Endothelial cell of umbilical vein (primary cell): Measurements from ENCODE around the gene MNDA. TPM values are rescaled to one million over a fixed set of nuclear protein-coding genes. Genes with fewer than 3 reads are reported as not detected.

Experiments used
- BruUV-seq: library from RNA; stranded (reverse); fragments of 400-500 nt; replicated peaks from 2 replicates; lab custom pipeline; 2021; lab: Mats Ljungman, UMichigan
- CTCF ChIA-PET: fragments of 300-600, 350-600 bp; sonication (Branson Sonifier 250); formaldehyde crosslinking; loops from one replicate; lab custom pipeline; 2021; ENCODE audit warnings: antibody characterized with exemption, inconsistent platforms; lab: Charles Lee
- POLR2A ChIA-PET: fragments of 300-600, 350-600 bp; sonication (Branson Sonifier 250); formaldehyde crosslinking; loops from one replicate; lab custom pipeline; 2021; ENCODE audit warnings: antibody characterized with exemption, inconsistent platforms; lab: Charles Lee
- DNase-seq: peaks from one replicate; pipeline ENCODE4 v3.0.0-alpha.2; 2011; ENCODE audit warnings: low read depth, low spot score
- FAIRE-seq: peaks from 2 replicates; lab custom pipeline; 2011; peaks lifted over from hg19 to GRCh38; lab: Jason Lieb, UNC
- H2AFZ ChIP-seq: 2 replicates; pipeline ENCODE4 v1.6.0; 2012; ENCODE audit warnings: low read depth, low read length, control low read depth, inconsistent platforms
- H3K27ac ChIP-seq: 2 replicates; pipeline ENCODE4 v1.5.1; 2011; ENCODE audit warnings: low read depth, mild to moderate bottlenecking, control low read depth, low read length, moderate library complexity; ENCODE audit not compliant: insufficient read depth
- H3K27me3 ChIP-seq, 2 experiments: 2 replicates each; pipeline versions ENCODE4 v1.6.0 to v1.6.1; 2011; ENCODE audit warnings: low read length in 2 of 2, mixed read lengths in 1 of 2; ENCODE audit not compliant: control insufficient read depth in 2 of 2, insufficient read depth in 2 of 2
- H3K36me3 ChIP-seq, 2 experiments: 2 replicates in 1 of 2; 3 replicates in 1 of 2; pipeline ENCODE4 v1.5.1; 2011; ENCODE audit warnings: low read length in 2 of 2, mild to moderate bottlenecking in 1 of 2, moderate library complexity in 1 of 2; ENCODE audit not compliant: control insufficient read depth in 2 of 2, insufficient read depth in 2 of 2; ENCODE audit errors: extremely low read depth in 1 of 2
- H3K4me1 ChIP-seq: 3 replicates; pipeline ENCODE4 v1.5.1; 2011; ENCODE audit warnings: mild to moderate bottlenecking, low read length; ENCODE audit not compliant: control insufficient read depth, insufficient read depth; ENCODE audit errors: extremely low read depth
- H3K4me2 ChIP-seq: 2 replicates; pipeline ENCODE4 v1.6.1; 2011; ENCODE audit warnings: low read length, control low read depth, mixed read lengths; ENCODE audit not compliant: insufficient read depth
- H3K4me3 ChIP-seq, 3 experiments: fragments of 200-600 bp in 1 of 3; sonication (generic), shearing (Covaris generic) in 1 of 3; replicated peaks in 1 of 3; 2 replicates each; pipeline ENCODE4 v1.5.1; 2011 to 2016; ENCODE audit warnings: control low read depth in 3 of 3, low read length in 3 of 3, mild to moderate bottlenecking in 2 of 3, inconsistent platforms in 1 of 3, low read depth in 1 of 3, moderate library complexity in 1 of 3; ENCODE audit not compliant: insufficient read depth in 1 of 3
- H3K79me2 ChIP-seq: 2 replicates; pipeline ENCODE4 v1.6.0; 2012; ENCODE audit warnings: low read length, inconsistent platforms; ENCODE audit not compliant: control insufficient read depth, insufficient read depth
- H3K9ac ChIP-seq: replicated peaks from 2 replicates; pipeline ENCODE3; 2011; ENCODE audit warnings: low read length, control low read depth; ENCODE audit not compliant: insufficient read depth; ENCODE audit errors: extremely low read depth
- H3K9me1 ChIP-seq: replicated peaks from 3 replicates; pipeline ENCODE4 v1.6.0; 2011; ENCODE audit warnings: mild to moderate bottlenecking, low read length; ENCODE audit not compliant: control insufficient read depth, insufficient read depth; ENCODE audit errors: extremely low read depth
- H3K9me3 ChIP-seq: replicated peaks from 2 replicates; pipeline ENCODE4 v1.5.1; 2012; ENCODE audit warnings: low read length, inconsistent platforms; ENCODE audit not compliant: control insufficient read depth, insufficient read depth
- H4K20me1 ChIP-seq: replicated peaks from 2 replicates; pipeline ENCODE3; 2011; ENCODE audit warnings: mild to moderate bottlenecking, low read length; ENCODE audit not compliant: control insufficient read depth, insufficient read depth; ENCODE audit errors: extremely low read depth
- EZH2 ChIP-seq: IDR thresholded peaks from 2 replicates; pipeline ENCODE4 v1.6.1; 2012; ENCODE audit warnings: borderline replicate concordance, low read depth, mild to moderate bottlenecking, moderate library complexity, low read length, inconsistent platforms; ENCODE audit not compliant: severe bottlenecking
- FOS ChIP-seq: IDR thresholded peaks from 2 replicates; pipeline ENCODE4 v1.6.1; 2011; ENCODE audit warnings: mild to moderate bottlenecking, low read length, moderate library complexity, borderline replicate concordance; ENCODE audit not compliant: insufficient read depth
- GATA2 ChIP-seq: IDR thresholded peaks from 2 replicates; pipeline ENCODE4 v1.7.0; 2011; ENCODE audit warnings: low read depth, mild to moderate bottlenecking, moderate library complexity, mixed read lengths, low read length; ENCODE audit not compliant: insufficient read length, insufficient read depth
- JUN ChIP-seq: IDR thresholded peaks from 2 replicates; pipeline ENCODE4 v1.6.1; 2011; ENCODE audit warnings: borderline replicate concordance, low read depth; ENCODE audit not compliant: insufficient read length, insufficient read depth
- MYC ChIP-seq: IDR thresholded peaks from one replicate; pipeline ENCODE4 v1.6.1; 2011; ENCODE audit warnings: mild to moderate bottlenecking, low read depth, low read length
- POLR2A ChIP-seq: IDR thresholded peaks from 2 replicates; pipeline ENCODE4 v1.6.1; 2012; ENCODE audit warnings: low read depth, mild to moderate bottlenecking, control low read depth, low read length
- POLR2AphosphoS5 ChIP-seq: IDR thresholded peaks from 2 replicates; pipeline ENCODE4 v1.6.1; 2012; ENCODE audit warnings: low read depth, mild to moderate bottlenecking, control low read depth, low read length, moderate library complexity; ENCODE audit not compliant: insufficient read depth
- dilution Hi-C: fragments of 300-500 bp; cut with MboI; formaldehyde crosslinking; loops from one replicate; pipeline ENCODE4 v1.15.0; 2019; ENCODE audit warnings: low sequenced_read_pairs; ENCODE audit not compliant: extremely low pct_ligation_motif_present
- intact Hi-C: fragments of 100-400 bp; cut with micrococcal nuclease; formaldehyde crosslinking; loops from one replicate; pipeline ENCODE4 v1.10.0; 2022
- polyA plus RNA-seq, 4 experiments: library from polyadenylated mRNA; depleted of rRNA in 3 of 4; stranded (reverse) in 3 of 4; unstranded in 1 of 4; fragments of >200 nt; gene quantifications; 2 replicates each; pipeline versions ENCODE4 v1.2.1 to v1.2.3, GENCODE V29; 2011 to 2012; ENCODE audit warnings: missing spikeins in 1 of 4
- total RNA-seq: library from RNA; stranded (reverse); gene quantifications from 2 replicates; pipeline ENCODE4 v1.2.3, GENCODE V29; 2021
- TF ChIP-seq, protein P1 (sequence below): IDR thresholded peaks from 2 replicates; pipeline ENCODE4 v1.6.1; 2011; ENCODE audit not compliant: insufficient read depth, insufficient read length
- TF ChIP-seq, protein P2 (sequence below), 2 donors: IDR thresholded peaks; 1 replicate in 1 of 2; 2 replicates in 1 of 2; pipeline ENCODE4 v1.5.1; 2011; ENCODE audit warnings: low read length in 2 of 2, mild to moderate bottlenecking in 2 of 2, moderate library complexity in 2 of 2, control low read depth in 1 of 2, inconsistent platforms in 1 of 2, low read depth in 1 of 2; ENCODE audit not compliant: insufficient read depth in 1 of 2; ENCODE audit errors: extremely low read depth in 1 of 2

Gene MNDA
- total and polyA plus RNA-seq, 2 donors (not counting 3 experiments of a cell fraction or from before 2014, with no cell fraction given) = not detected

DNA sequence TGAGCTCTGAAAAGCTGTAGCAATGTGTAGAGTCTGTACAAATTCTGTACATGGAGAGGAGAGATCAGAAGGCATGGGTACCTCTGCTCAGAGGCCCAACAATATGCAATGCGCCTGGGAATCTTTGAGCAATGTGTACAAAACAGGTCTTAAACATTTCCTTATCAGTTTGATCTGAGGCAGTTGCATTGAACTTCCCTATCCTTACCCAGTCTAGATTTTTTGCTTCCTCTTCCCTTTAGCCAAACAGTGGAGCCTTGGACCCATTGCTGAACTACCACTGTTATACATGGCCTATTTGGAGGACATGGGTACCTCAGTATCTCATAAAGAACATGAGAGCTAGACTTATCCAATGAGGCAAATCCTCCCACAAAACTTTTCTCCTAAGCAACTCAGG lies 12.6 kb upstream of the MNDA start:
- BruUV-seq = no TSS peak
- Histone ChIP-seq H2AFZ (no peak overlapping the region), H3K79me2 (no peaks in the 10 kb centered on the region), H3K9me3 (no peaks in the 10 kb centered on the region), H4K20me1 (no peaks in the 10 kb centered on the region), H3K4me1 (no peaks in the 10 kb centered on the region), H3K36me3 (no peaks in the 10 kb centered on the region), H3K9ac (no peak overlapping the region), H3K9me1 (no peaks in the 10 kb centered on the region), H3K4me2 (no peak overlapping the region), H3K27me3 (no peaks in the 10 kb centered on the region), H3K4me3 (no peak overlapping the region), H3K27ac (no peak overlapping the region)
- FAIRE-seq = no peak
- intact Hi-C loops (no loop called here), dilution Hi-C loops (no loop called here)
- ChIA-PET POLR2A (no interaction called here), CTCF (interaction anchor here (0.6 to 1.2 kb wide), 2 partner anchors 24 to 287 kb away, joined by 3 read pairs; no protein-coding TSS in a partner anchor)
- DNase-seq = no peak
- TF ChIP-seq POLR2A (no peak), EZH2 (no peak), POLR2AphosphoS5 (no peak), JUN (no peak), FOS (no peak), GATA2 (no peak), MYC (no peak)
- TF ChIP-seq, protein P1, sequence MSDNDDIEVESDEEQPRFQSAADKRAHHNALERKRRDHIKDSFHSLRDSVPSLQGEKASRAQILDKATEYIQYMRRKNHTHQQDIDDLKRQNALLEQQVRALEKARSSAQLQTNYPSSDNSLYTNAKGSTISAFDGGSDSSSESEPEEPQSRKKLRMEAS = no peak
- TF ChIP-seq, protein P2, sequence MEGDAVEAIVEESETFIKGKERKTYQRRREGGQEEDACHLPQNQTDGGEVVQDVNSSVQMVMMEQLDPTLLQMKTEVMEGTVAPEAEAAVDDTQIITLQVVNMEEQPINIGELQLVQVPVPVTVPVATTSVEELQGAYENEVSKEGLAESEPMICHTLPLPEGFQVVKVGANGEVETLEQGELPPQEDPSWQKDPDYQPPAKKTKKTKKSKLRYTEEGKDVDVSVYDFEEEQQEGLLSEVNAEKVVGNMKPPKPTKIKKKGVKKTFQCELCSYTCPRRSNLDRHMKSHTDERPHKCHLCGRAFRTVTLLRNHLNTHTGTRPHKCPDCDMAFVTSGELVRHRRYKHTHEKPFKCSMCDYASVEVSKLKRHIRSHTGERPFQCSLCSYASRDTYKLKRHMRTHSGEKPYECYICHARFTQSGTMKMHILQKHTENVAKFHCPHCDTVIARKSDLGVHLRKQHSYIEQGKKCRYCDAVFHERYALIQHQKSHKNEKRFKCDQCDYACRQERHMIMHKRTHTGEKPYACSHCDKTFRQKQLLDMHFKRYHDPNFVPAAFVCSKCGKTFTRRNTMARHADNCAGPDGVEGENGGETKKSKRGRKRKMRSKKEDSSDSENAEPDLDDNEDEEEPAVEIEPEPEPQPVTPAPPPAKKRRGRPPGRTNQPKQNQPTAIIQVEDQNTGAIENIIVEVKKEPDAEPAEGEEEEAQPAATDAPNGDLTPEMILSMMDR (IDR thresholded peaks at IDR 0.05; ENCODE audit: extremely low read depth in 1 of 2, insufficient read depth in 1 of 2, low read depth in 1 of 2, low read length in 2 of 2) = no peak
